IPS-18a (cell line): Measurements from ENCODE around the gene PRM2.
"Not testable (repeated sequence)": the region's sequence is repeated elsewhere in the genome, so short reads cannot be mapped to it uniquely, and the experiment has no call there.

Source experiments
- H3K27ac ChIP-seq: one replicate; pipeline ENCODE4 v1.5.1; 2013; ENCODE audit warnings: low read length
- H3K27me3 ChIP-seq: one replicate; pipeline ENCODE4 v1.6.1; 2013; ENCODE audit warnings: mild to moderate bottlenecking, low read length; ENCODE audit not compliant: control insufficient read depth, insufficient read depth
- H3K36me3 ChIP-seq: one replicate; pipeline ENCODE4 v1.6.1; 2013; ENCODE audit warnings: low read depth, low read length; ENCODE audit not compliant: control insufficient read depth
- H3K4me1 ChIP-seq: one replicate; pipeline ENCODE4 v1.6.1; 2013; ENCODE audit warnings: low read depth, low read length; ENCODE audit not compliant: control insufficient read depth
- H3K4me3 ChIP-seq: one replicate; pipeline ENCODE4 v1.5.1; 2013; ENCODE audit warnings: low read length
- H3K9ac ChIP-seq: one replicate; pipeline ENCODE4 v1.6.1; 2013; ENCODE audit warnings: mild to moderate bottlenecking, low read length, moderate library complexity
- H3K9me3 ChIP-seq: one replicate; pipeline ENCODE4 v1.6.1; 2013; ENCODE audit warnings: low read depth, low read length; ENCODE audit not compliant: control insufficient read depth

The PRM2 gene

GRCh38 chr16:11295672-11296071 lies 19.4 kb upstream of the PRM2 start:
- no peaks in the 10 kb centered on the region for H3K36me3 ChIP-seq
- no peaks in the 10 kb centered on the region for H3K27me3 ChIP-seq
- H3K4me3 ChIP-seq: no peak overlapping the region
- no peaks in the 10 kb centered on the region for H3K9me3 ChIP-seq
- no peak overlapping the region for H3K9ac ChIP-seq
- no peak overlapping the region for H3K27ac ChIP-seq
- peaks cover 19% of the 10 kb centered on the region for H3K4me1 ChIP-seq

- H3K4me3 ChIP-seq: no peak overlapping the region
- no peaks in the 10 kb centered on the region for H3K36me3 ChIP-seq
- no peaks in the 10 kb centered on the region for H3K9me3 ChIP-seq
- H3K27ac ChIP-seq: no peak overlapping the region
- no peaks in the 10 kb centered on the region for H3K27me3 ChIP-seq
- no peak overlapping the region for H3K9ac ChIP-seq
- H3K4me1 ChIP-seq: peaks cover 12% of the 10 kb centered on the region
Observed at GRCh38 chr16:11292076-11292748, 15.9 kb upstream of the PRM2 start.

GRCh38 chr16:11291091-11291703 lies 14.9 kb upstream of the PRM2 start:
- peaks cover 10% of the 10 kb centered on the region for H3K4me1 ChIP-seq
- H3K27me3 ChIP-seq: no peaks in the 10 kb centered on the region
- no peak overlapping the region for H3K9ac ChIP-seq
- no peaks in the 10 kb centered on the region for H3K36me3 ChIP-seq
- no peak overlapping the region for H3K27ac ChIP-seq
- H3K9me3 ChIP-seq: no peaks in the 10 kb centered on the region
- no peak overlapping the region for H3K4me3 ChIP-seq

GRCh38 chr16:11290102-11290893 lies 14.0 kb upstream of the PRM2 start:
- Histone ChIP-seq H3K4me1 (peaks cover 8% of the 10 kb centered on the region), H3K9ac (no peak overlapping the region), H3K9me3 (no peaks in the 10 kb centered on the region), H3K36me3 (no peaks in the 10 kb centered on the region), H3K4me3 (no peak overlapping the region), H3K27me3 (no peaks in the 10 kb centered on the region), H3K27ac (no peak overlapping the region)

- H3K4me1 ChIP-seq: not testable (repeated sequence)
Observed at GRCh38 chr16:11289696-11290095, 13.4 kb upstream of the PRM2 start.

GRCh38 chr16:11289202-11289601 lies 12.9 kb upstream of the PRM2 start:
- Histone ChIP-seq H3K9me3 (no peaks in the 10 kb centered on the region), H3K4me3 (no peak overlapping the region), H3K27me3 (no peaks in the 10 kb centered on the region), H3K9ac (no peak overlapping the region), H3K4me1 (peaks cover 8% of the 10 kb centered on the region), H3K36me3 (no peaks in the 10 kb centered on the region), H3K27ac (no peak overlapping the region)

More at GRCh38 chr16:11289696-11290095, 13.4 kb upstream of the PRM2 start:
- not testable (repeated sequence) for H3K9ac ChIP-seq, H3K27ac ChIP-seq, H3K36me3 ChIP-seq, H3K27me3 ChIP-seq, H3K9me3 ChIP-seq, H3K4me3 ChIP-seq

GRCh38 chr16:11285842-11286241 lies 9.6 kb upstream of the PRM2 start:
- H3K4me3 ChIP-seq: no peak overlapping the region
- no peak overlapping the region for H3K9ac ChIP-seq
- no peaks in the 10 kb centered on the region for H3K36me3 ChIP-seq
- no peaks in the 10 kb centered on the region for H3K27me3 ChIP-seq
- H3K9me3 ChIP-seq: no peaks in the 10 kb centered on the region
- H3K4me1 ChIP-seq: peaks cover 1% of the 10 kb centered on the region
- no peak overlapping the region for H3K27ac ChIP-seq

- H3K9me3 ChIP-seq: no peaks in the 10 kb centered on the region
- H3K9ac ChIP-seq: no peak overlapping the region
- H3K4me3 ChIP-seq: no peak overlapping the region
- no peak overlapping the region for H3K27ac ChIP-seq
- no peaks in the 10 kb centered on the region for H3K27me3 ChIP-seq
- no peaks in the 10 kb centered on the region for H3K4me1 ChIP-seq
- H3K36me3 ChIP-seq: no peaks in the 10 kb centered on the region
Observed at GRCh38 chr16:11283820-11284248, 7.6 kb upstream of the PRM2 start.

- H3K4me1 ChIP-seq: no peaks in the 10 kb centered on the region
- H3K4me3 ChIP-seq: no peak within 1 kb of the TSS
- no peaks in the 10 kb centered on the region for H3K27me3 ChIP-seq
- H3K36me3 ChIP-seq: no peaks in the 10 kb centered on the region
- no peak within 1 kb of the TSS for H3K9ac ChIP-seq
- H3K27ac ChIP-seq: no peak within 1 kb of the TSS
- H3K9me3 ChIP-seq: no peaks in the 10 kb centered on the region
Observed at GRCh38 chr16:11280616-11281522, 4.6 kb upstream of the PRM2 start, which contains the start of gene PRM1. Gene PRM1, minus strand, starts transcription at chr16:11281330. Its CDS starts 92 bp downstream, at chr16:11281238.

GRCh38 chr16:11278681-11279628 lies 2.7 kb upstream of the PRM2 start:
- H3K27me3 ChIP-seq: no peaks in the 10 kb centered on the region
- H3K9ac ChIP-seq: no peak overlapping the region
- H3K9me3 ChIP-seq: no peaks in the 10 kb centered on the region
- no peaks in the 10 kb centered on the region for H3K36me3 ChIP-seq
- peaks cover 2% of the 10 kb centered on the region for H3K4me1 ChIP-seq
- H3K4me3 ChIP-seq: no peak overlapping the region
- no peak overlapping the region for H3K27ac ChIP-seq
